HG03520 (cell line): ENCODE measurements around the gene SLC43A2.
"Not testable (repeated sequence)": the region's sequence is repeated elsewhere in the genome, so short reads cannot be mapped to it uniquely, and the experiment has no call there.

Source experiments
- ATAC-seq: cut with Tn5 transposase; IDR thresholded peaks from one replicate; pipeline ENCODE4 v1.9.1; 2021; ENCODE audit warnings: mild to moderate bottlenecking, moderate library complexity; ENCODE audit not compliant: unreplicated experiment

SLC43A2 gene

DNA sequence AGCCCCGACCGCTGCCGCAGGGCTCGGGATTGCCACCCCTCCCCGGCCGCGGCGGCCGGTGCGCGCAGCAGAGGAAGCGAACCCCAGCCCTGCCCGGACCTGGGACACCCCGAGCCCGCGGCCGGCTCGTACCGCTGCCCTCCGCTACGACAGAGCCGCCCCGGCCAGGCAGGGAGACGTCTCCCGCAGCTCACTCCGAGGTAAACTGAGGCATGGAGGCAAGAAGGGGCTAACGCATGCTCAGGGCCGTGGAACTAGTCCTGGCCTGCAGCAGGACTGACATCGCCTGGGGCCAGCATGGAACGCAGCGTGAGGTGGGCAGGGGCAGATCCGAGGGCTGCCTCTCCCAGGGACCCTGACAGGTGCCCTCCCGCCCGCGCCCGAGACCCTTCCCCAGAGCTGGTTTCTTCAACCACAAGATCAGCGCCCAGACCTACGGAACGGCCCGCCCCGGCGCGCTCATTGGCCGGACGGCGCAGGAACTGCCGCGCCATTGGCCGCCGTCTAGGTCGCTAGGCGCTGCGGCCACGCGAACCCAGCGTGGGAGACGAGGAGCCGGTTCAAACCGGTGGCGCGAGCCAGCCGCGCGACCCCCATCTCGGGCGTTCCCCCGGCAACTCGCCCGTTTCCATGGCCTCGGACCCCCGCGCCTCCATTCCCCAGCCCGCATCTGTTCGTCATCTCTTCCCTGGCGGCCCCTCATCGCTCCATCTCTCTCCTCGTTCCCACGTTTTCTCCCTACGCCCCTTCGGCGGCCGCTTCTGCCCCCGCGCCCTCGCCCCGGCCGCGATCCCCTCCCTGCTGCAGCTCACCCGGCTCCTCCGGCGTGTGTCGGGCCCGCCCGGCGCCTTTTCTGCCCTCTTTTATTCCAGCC, at the start of gene SLC43A2:
Gene SLC43A2 (minus strand): TSS at position 853 of the 874 bp plus-strand sequence. CDS start 960 bp downstream, outside the sequence.
- peak; percentile 51 for ATAC-seq

- no peak for ATAC-seq
Measured at GRCh38 chr17:1676401-1676800, 47.8 kb upstream of the SLC43A2 start.

DNA sequence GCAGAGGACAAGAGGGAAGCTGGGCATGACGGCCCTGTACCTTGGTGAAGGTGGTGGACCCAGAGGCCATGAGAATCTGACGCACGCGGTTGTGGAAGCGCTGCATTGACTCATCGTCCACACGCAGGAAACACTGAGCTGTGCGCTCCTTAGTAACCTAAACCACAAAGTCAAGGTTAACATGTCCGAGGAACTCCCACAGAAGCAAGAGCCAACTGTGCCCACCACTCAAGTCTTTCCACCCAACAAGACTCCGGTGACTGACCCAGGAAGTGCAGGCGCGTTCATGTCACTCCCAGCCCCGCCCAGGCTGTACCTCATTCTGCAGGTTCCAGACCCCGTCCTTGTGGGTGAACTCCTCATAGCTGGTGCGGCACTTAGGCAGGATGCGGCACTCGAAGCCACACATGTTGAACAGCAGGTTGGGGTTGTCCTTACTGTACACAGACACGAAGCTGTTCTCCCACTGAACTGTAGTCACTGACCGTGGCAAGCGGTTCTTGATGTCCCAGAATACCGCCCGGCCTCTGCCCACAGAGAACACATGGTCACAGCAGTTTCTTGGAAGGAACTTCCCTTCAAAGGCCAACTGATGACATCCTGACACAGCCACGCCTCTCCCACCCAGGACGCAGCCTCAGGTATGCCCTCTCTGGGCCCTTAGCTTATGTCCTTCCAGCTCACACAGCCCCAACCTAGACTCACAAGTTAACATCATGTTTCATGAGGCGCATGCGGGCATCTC, 44.6 kb upstream of the SLC43A2 start:
- ATAC-seq: no peak

GRCh38 chr17:1663934-1664333, 35.3 kb upstream of the SLC43A2 start:
- ATAC-seq: not testable (repeated sequence)

DNA sequence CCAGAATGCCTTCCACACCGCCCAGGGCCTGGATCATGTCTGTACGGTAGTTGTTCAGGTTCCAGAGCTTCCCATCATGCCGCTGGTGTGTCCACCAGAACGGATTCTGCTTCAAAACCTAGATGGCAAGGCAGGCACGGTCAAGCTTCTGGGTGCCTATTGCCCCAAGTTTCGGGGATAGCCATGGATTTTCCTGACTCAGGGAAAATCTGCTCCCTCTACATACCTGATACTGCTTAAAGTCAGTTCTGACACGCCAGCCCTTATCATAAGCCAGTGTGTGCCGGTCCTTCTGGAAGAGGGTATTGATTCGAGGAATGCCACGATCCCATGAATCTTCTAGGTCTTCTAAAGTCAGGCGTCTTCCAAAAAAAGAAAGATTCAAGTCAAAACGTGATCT, 32.4 kb upstream of the SLC43A2 start:
- ATAC-seq: no peak

DNA sequence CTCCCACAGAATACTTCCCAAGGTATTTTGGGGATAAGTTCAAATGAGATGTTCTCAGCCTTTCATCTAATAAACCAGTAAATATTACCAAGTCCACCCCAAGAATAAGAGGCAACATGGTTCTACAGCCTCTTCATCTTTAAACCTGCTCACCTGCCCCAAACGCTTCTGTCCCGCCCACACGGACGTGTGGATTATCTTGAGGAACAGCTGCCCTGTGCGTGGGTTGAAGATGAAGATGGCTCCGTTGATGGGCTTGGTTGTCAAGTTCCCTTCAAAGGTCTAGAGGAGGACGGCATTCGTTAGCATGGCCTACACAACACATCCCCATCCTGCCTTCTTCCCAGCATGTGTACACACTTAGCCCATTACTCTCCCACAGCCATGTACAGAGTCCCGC, 29.5 kb upstream of the SLC43A2 start:
- ATAC-seq: no peak

DNA sequence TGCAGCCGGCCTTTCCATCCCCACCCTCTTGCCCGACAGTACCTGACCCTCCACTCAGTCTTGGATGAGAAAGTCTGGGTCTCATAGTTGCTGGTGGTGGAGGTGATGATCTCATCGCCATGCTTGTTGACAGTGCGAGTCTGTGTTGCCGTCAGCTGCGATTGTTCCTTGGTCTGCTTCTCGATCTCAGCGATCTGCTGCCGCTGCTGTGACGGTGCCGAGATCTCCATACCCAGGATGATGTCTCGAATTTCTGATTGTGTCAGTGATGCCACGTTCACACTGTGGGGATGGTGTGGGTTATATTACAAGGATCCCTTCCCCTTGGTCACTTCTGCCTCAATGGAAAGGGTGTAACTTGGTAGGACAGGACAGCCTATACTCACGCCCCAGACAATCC, 25.1 kb upstream of the SLC43A2 start:
- no peak for ATAC-seq

DNA sequence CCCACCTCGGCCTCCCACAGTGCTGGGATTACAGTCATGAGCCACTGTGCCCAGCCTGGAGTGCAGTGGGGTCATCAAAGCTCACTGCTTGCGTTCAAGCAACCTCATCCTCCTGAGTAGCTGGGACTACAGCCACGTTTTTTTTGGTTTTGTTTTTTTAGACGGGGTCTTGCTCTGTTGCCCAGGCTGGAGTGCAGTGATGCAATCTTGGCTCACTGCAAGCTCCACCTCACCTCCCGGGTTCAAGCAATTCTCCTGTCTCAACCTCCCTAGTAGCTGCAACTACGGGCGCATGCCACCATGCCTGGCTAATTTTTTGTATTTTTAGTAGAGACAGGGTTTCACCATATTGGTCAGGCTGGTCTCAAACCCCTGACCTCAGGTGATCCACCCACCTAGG, 24.2 kb upstream of the SLC43A2 start:
- not testable (repeated sequence) for ATAC-seq

- ATAC-seq: no peak
Measured at GRCh38 chr17:1651559-1651844, 22.9 kb upstream of the SLC43A2 start.

DNA sequence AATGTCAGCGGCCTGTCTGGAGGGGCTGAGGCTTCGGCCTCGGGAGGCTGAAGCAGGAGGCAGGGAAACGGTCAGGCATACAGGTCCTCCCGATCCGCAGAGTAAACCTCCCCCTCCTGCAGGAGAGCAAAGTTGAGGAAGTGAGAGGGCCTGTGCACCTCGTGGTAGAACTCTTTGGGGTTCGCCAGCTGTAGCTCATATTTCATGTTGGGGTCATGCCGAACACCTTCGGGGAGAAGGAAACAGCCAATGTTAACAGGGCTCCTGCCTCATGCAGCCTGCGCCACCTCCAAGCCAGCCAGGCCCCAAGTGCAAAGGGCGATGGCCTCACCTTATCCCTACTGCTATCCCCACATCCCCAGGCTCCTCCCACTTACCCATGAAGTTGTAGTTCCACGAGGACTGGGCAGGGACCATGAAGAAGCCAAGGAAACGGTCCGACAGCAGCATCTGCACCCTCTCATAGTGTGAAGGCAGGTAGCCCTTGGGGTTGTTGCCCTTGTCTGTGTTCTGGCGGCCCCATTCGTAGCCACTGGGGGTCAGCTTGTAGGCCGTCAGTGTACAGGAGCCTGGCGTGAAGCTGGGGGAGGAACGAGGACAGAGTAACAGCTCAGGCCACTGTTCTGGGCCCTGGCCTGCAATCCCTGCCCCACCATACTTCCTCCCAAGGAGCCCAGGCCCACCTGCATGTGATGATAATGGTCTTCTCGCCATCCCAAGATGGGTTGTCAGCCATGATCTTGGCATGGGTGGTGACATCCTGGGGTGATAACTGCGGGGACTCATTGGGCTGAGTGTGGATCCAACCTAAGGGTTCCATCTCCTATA, 22.3 kb upstream of the SLC43A2 start:
- no peak for ATAC-seq

- no peak for ATAC-seq
Measured at GRCh38 chr17:1649844-1650501, 21.3 kb upstream of the SLC43A2 start, which contains the start of gene RILP. Gene RILP, minus strand, starts transcription at chr17:1649866. Its CDS starts 62 bp downstream, at chr17:1649804.

- peak; percentile 60 for ATAC-seq
Measured at GRCh38 chr17:1648963-1649843, 20.6 kb upstream of the SLC43A2 start.

DNA sequence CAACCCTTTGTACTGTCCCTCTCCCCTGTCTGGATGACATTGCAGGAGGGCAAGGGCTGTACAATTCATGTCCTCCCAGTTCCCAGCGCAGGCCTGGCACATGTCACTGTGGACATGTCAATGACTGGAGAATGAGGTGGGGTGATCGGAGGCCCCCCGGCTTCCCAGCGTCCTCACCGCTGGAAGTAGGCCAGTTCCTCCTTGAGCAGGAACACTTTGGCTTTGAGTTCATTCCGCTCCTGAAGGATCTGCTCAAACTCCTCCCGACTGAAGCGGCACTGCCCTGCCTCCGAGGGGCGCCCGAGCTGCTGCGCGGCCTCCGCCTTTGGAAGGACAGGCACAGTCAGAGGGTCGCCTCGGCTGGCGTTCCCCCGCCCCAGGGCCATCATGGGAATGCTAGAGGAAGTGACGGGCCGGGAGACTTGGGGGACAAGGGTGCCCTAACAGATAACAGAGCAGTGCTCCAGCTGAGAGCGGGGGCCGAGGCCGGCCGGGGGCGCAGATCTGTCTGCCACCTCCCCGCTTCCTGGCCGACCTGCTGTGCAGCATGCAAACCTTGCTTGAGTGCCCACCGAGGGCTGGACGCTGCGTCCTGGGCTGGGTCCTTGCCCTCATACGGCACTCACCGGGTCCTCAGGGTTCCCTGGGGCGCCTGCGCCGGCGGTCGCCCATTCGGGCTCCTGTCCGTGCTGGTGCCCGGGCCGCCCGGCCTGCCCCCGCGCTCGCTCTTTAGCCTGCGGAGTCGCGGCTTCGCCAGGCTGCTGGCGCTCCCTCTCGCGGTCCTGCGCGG, 19.7 kb upstream of the SLC43A2 start:
- ATAC-seq: peak; percentile 22

DNA sequence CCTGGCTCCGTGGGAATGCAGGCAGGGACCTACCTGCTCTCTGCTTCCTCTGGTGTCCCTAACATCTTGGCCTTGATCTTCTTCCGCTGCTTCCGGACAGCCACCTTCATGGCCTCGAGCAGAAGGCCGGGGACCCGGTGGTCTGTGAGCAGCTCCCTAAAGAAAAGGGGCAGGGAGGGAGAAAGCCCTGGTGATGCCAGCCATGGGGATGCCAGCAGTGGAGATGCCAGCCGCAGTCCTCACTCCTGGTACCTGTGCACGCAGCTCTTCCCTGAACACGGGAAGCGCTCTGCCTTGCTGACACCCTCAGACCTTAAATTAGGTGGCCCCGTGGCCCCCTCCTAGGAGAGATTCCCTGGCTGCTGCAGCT, 19.2 kb upstream of the SLC43A2 start:
- ATAC-seq: no peak

DNA sequence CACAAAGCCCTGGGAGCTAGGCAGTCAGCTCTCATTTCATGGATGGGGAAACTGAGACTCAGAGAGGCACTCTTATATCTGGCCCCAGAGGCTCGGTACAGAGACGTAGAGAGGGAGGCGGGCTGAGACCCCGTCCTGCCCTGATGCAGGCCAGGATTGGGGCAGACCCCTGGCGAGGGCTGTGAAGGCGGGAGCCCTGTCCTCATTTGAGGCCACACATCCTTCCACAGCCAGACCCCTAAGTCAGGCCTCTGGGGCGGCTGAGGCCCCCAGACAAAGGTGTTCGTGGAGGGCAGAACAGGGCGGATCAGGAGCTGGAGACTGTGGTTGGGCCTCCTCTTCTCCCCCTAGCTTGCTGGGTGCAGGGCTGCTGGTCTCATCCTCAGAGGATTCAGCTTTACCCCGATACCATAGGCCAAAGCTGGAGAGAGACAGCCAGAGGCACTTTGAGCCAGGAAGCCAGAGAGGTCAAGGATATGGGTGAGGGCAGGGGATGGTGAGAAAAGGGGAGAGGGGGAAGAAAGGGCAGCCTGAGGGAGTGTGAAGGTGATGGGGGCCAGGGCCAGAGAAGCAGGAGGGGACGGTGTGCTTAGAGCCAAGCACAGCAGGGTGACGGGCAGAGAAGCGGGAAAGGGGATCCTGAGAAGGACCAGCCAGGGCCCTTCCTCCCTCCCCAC, 17.7 kb upstream of the SLC43A2 start:
- ATAC-seq: no peak

DNA sequence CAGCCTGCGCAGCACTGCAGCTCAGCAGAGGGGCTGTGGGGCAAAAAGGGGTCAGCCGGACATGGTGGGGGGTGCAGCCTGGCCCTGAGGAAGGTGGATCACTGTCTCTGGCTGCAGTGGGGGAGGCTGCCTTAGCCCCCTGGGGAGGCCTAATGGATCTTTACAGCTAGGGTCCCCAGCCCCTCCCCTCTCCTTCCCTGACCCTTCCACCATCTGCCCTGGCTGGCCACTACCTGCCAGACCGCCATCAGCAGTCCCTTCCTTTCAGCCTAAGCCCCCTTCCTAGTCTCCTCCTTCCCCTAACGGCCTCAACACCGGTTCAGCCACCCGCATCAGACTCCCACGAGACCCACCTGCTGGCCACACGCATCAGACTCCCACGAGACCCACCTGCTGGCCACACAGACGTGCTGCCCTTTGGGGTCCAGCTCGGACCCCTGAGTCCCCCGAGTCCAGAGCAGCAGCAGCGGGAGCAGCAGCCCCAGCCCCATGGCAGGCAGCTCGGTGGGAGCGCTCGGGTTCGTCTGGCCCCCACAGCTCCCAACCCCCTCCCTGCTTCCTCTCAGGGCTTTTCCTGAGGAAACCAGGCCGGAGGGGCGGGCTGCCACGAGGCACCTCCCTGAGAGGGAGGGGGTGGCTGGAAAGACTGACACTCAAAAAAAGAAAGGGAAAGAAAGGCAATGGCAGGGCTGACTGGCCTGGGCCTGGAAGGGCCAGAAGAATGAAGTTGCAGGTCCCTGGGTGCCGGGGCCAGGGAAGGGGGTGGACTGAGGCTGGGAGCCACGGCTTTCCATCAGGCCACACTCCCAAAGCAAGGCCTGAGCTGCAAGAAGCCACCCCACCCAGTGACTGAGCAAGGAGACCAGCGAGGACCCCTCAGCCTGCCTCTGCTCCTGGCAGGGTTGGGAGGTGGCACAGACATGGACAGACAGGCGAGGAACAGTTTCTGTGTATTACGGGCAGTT, 16.9 kb upstream of the SLC43A2 start, which contains the start of gene SCARF1:
Gene SCARF1 (minus strand): TSS at position 526 of the 965 bp plus-strand sequence. CDS start 35 bp downstream, at position 491.
- no peak for ATAC-seq
